K562 (cell line): ENCODE measurements around the gene MKLN1. TPM values are rescaled to one million over a fixed set of nuclear protein-coding genes. Genes with fewer than 3 reads are reported as not detected.
A peak's percentile ranks its signal among the peaks of the same experiment; 100 is the strongest.

Experiments used
- CBX3 ChIP-seq, 2 experiments: IDR thresholded peaks; 1 replicate in 1 of 2; 2 replicates in 1 of 2; pipeline ENCODE4 v1.6.1; 2012; ENCODE audit warnings: inconsistent platforms in 2 of 2, low read length in 2 of 2, borderline replicate concordance in 1 of 2, control low read depth in 1 of 2
- ETV1 ChIP-seq: fragments of 450-650 bp; conservative IDR thresholded peaks from 2 replicates; pipeline ENCODE4 v1.6.1; 2016; ENCODE audit warnings: missing genetic modification characterization, control low read depth, low read depth, missing compliant biosample characterization
- HBP1 ChIP-seq: fragments of 450-650 bp; formaldehyde crosslinking; IDR thresholded peaks from 2 replicates; pipeline ENCODE4 v1.4.0; 2022; ENCODE audit warnings: missing genetic modification characterization
- KLF10 ChIP-seq: fragments of 250-450 bp; sonication (Bioruptor Pico); IDR thresholded peaks from 2 replicates; pipeline ENCODE4 v1.6.1; 2021; ENCODE audit warnings: matching md5 sums
- PKNOX1 ChIP-seq: fragments of 450-650 bp; IDR thresholded peaks from 2 replicates; pipeline ENCODE4 v1.6.1; 2016
- REST ChIP-seq, 2 experiments: fragments of 450-650 bp; formaldehyde crosslinking in 1 of 2; IDR thresholded peaks; 2 replicates each; pipeline versions ENCODE4 v1.4.0 to v1.6.1; 2014 to 2020; ENCODE audit warnings: mild to moderate bottlenecking in 2 of 2, borderline replicate concordance in 1 of 2, low read depth in 1 of 2
- SFPQ ChIP-seq: fragments of 200-400 bp; formaldehyde crosslinking; IDR thresholded peaks from 2 replicates; pipeline ENCODE4 v1.6.1; 2017; ENCODE audit warnings: mild to moderate bottlenecking, low read depth, low read length, moderate library complexity
- SP1 ChIP-seq: sonication (generic); formaldehyde crosslinking; IDR thresholded peaks from 2 replicates; pipeline ENCODE4 v1.8.1; 2022; ENCODE audit warnings: mild to moderate bottlenecking, missing genetic modification reagents
- ZNF212 ChIP-seq: fragments of 450-650 bp; formaldehyde crosslinking; IDR thresholded peaks from 2 replicates; pipeline ENCODE4 v1.4.0; 2020; ENCODE audit warnings: mild to moderate bottlenecking
- ZNF75A ChIP-seq: fragments of 450-650 bp; formaldehyde crosslinking; IDR thresholded peaks from 2 replicates; pipeline ENCODE4 v1.4.0; 2020; ENCODE audit warnings: mild to moderate bottlenecking
- polyA plus RNA-seq, 8 experiments: library from polyadenylated mRNA; depleted of rRNA in 4 of 8; stranded (reverse) in 5 of 8; unstranded in 3 of 8; fragments of >200 nt; fragmentation: Nextera tagmentation in 2 of 8; fragmentation: Illumina TruSeq in 1 of 8; extraction: Ambion mirVana in 2 of 8; extraction: Trizol in 1 of 8; gene quantifications; 2 replicates each; pipeline versions ENCODE4 v1.2.1 to v1.2.3, GENCODE V29; 2011 to 2014; ENCODE audit warnings: inconsistent platforms in 1 of 8, missing spikeins in 1 of 8
- total RNA-seq, 7 experiments: library from RNA; depleted of rRNA in 6 of 7; stranded (reverse); fragments of >200 nt in 6 of 7; fragmentation: Illumina TruSeq in 2 of 7; extraction: Trizol in 2 of 7; gene quantifications; 2 replicates each; pipeline versions ENCODE4 v1.2.1 to v1.2.3, GENCODE V29; 2011 to 2021; ENCODE audit warnings: low replicate concordance in 1 of 7

Gene MKLN1
- total and polyA plus RNA-seq, 9 of the 15 experiments (the other 6 are each of a cell fraction or from before 2014, with no cell fraction given): 18.6 to 80.4 (median 56.0) TPM

- TF ChIP-seq HBP1 (CRISPR knock-in tag): no peak
- no peak for TF ChIP-seq KLF10 (CRISPR knock-in tag)
- TF ChIP-seq REST (IDR thresholded peaks at IDR 0.05; ENCODE audit: borderline replicate concordance): peak; percentile 57
- TF ChIP-seq REST (CRISPR knock-in tag; IDR thresholded peaks at IDR 0.05; ENCODE audit: low read depth): no peak
- no peak for TF ChIP-seq CBX3 (IDR thresholded peaks at IDR 0.05; ENCODE audit: borderline replicate concordance in 1 of 2, low read length in 2 of 2)
- peak; percentile 78 for TF ChIP-seq PKNOX1
- no peak for TF ChIP-seq ZNF212 (CRISPR knock-in tag)
- TF ChIP-seq SFPQ: no peak
- TF ChIP-seq SP1 (CRISPR knock-in tag): no peak
- TF ChIP-seq ETV1 (tag): 0 out of 2 replicates have a peak, but pooled peaks have one; percentile 19
- no peak for TF ChIP-seq ZNF75A (CRISPR knock-in tag)
These were observed 56.0 kb downstream of the MKLN1 start (continued) for GRCh38 chr7:131383417-131384285.
